ENCODE data around the gene GAPDH. TPM values are rescaled to one million over a fixed set of nuclear protein-coding genes. Genes with fewer than 3 reads are reported as not detected.
"Not testable (repeated sequence)": the region's sequence is repeated elsewhere in the genome, so short reads cannot be mapped to it uniquely, and the experiment has no call there.

GAPDH gene
- total RNA-seq, 1 experiment from 2014 or later: 7,155 TPM

DNA sequence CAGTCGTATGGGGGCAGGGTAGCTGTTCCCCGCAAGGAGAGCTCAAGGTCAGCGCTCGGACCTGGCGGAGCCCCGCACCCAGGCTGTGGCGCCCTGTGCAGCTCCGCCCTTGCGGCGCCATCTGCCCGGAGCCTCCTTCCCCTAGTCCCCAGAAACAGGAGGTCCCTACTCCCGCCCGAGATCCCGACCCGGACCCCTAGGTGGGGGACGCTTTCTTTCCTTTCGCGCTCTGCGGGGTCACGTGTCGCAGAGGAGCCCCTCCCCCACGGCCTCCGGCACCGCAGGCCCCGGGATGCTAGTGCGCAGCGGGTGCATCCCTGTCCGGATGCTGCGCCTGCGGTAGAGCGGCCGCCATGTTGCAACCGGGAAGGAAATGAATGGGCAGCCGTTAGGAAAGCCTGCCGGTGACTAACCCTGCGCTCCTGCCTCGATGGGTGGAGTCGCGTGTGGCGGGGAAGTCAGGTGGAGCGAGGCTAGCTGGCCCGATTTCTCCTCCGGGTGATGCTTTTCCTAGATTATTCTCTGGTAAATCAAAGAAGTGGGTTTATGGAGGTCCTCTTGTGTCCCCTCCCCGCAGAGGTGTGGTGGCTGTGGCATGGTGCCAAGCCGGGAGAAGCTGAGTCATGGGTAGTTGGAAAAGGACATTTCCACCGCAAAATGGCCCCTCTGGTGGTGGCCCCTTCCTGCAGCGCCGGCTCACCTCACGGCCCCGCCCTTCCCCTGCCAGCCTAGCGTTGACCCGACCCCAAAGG, 804 bp downstream of the GAPDH start:
- Histone ChIP-seq H3K27ac (peak overlapping the region; percentile 77), H3K9me3 (replicated peaks) (no peaks in the 10 kb centered on the region), H3K4me3 (peak overlapping the region; percentile 85), H3K27me3 (replicated peaks) (no peaks in the 10 kb centered on the region), H3K36me3 (peaks cover 79% of the 10 kb centered on the region), H3K4me1 (replicated peaks) (peaks cover 47% of the 10 kb centered on the region)
- peak; percentile 81 to 83 for DNase-seq (ENCODE audit: low read depth in 1 of 2, low spot score in 2 of 2)

DNA sequence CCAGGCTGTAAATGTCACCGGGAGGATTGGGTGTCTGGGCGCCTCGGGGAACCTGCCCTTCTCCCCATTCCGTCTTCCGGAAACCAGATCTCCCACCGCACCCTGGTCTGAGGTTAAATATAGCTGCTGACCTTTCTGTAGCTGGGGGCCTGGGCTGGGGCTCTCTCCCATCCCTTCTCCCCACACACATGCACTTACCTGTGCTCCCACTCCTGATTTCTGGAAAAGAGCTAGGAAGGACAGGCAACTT, 1.3 kb downstream of the GAPDH start:
- peak overlapping the region; percentile 77 for H3K27ac ChIP-seq
- H3K27me3 ChIP-seq (replicated peaks): no peaks in the 10 kb centered on the region
- peak overlapping the region; percentile 85 for H3K4me3 ChIP-seq
- no peaks in the 10 kb centered on the region for H3K9me3 ChIP-seq (replicated peaks)
- peaks cover 52% of the 10 kb centered on the region for H3K4me1 ChIP-seq (replicated peaks)
- peaks cover 77% of the 10 kb centered on the region for H3K36me3 ChIP-seq
- DNase-seq (ENCODE audit: low read depth in 1 of 2, low spot score in 2 of 2): no peak

DNA sequence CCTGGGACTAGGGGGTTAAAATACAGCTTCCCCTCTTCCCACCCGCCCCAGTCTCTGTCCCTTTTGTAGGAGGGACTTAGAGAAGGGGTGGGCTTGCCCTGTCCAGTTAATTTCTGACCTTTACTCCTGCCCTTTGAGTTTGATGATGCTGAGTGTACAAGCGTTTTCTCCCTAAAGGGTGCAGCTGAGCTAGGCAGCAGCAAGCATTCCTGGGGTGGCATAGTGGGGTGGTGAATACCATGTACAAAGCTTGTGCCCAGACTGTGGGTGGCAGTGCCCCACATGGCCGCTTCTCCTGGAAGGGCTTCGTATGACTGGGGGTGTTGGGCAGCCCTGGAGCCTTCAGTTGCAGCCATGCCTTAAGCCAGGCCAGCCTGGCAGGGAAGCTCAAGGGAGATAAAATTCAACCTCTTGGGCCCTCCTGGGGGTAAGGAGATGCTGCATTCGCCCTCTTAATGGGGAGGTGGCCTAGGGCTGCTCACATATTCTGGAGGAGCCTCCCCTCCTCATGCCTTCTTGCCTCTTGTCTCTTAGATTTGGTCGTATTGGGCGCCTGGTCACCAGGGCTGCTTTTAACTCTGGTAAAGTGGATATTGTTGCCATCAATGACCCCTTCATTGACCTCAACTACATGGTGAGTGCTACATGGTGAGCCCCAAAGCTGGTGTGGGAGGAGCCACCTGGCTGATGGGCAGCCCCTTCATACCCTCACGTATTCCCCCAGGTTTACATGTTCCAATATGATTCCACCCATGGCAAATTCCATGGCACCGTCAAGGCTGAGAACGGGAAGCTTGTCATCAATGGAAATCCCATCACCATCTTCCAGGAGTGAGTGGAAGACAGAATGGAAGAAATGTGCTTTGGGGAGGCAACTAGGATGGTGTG, 1.9 kb downstream of the GAPDH start:
- peaks cover 58% of the 10 kb centered on the region for H3K4me1 ChIP-seq (replicated peaks)
- peaks cover 75% of the 10 kb centered on the region for H3K36me3 ChIP-seq

DNA sequence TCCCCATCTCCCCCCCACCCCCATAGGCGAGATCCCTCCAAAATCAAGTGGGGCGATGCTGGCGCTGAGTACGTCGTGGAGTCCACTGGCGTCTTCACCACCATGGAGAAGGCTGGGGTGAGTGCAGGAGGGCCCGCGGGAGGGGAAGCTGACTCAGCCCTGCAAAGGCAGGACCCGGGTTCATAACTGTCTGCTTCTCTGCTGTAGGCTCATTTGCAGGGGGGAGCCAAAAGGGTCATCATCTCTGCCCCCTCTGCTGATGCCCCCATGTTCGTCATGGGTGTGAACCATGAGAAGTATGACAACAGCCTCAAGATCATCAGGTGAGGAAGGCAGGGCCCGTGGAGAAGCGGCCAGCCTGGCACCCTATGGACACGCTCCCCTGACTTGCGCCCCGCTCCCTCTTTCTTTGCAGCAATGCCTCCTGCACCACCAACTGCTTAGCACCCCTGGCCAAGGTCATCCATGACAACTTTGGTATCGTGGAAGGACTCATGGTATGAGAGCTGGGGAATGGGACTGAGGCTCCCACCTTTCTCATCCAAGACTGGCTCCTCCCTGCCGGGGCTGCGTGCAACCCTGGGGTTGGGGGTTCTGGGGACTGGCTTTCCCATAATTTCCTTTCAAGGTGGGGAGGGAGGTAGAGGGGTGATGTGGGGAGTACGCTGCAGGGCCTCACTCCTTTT, 2.7 kb downstream of the GAPDH start:
- Histone ChIP-seq H3K36me3 (peaks cover 71% of the 10 kb centered on the region), H3K4me3 (peak overlapping the region; percentile 85), H3K27ac (no peak overlapping the region), H3K9me3 (replicated peaks) (no peaks in the 10 kb centered on the region), H3K27me3 (replicated peaks) (no peaks in the 10 kb centered on the region), H3K4me1 (replicated peaks) (peaks cover 55% of the 10 kb centered on the region)
- DNase-seq (ENCODE audit: low read depth in 1 of 2, low spot score in 2 of 2): peak in 1 of 2 experiments; percentile 14

More for the DNA sequence above, 1.9 kb downstream of the GAPDH start:
- Histone ChIP-seq H3K27me3 (replicated peaks) (no peaks in the 10 kb centered on the region), H3K9me3 (replicated peaks) (no peaks in the 10 kb centered on the region), H3K4me3 (peak overlapping the region; percentile 85), H3K27ac (peak overlapping the region; percentile 77)
- DNase-seq (ENCODE audit: low read depth in 1 of 2, low spot score in 2 of 2): peak in 1 of 2 experiments; percentile 11

DNA sequence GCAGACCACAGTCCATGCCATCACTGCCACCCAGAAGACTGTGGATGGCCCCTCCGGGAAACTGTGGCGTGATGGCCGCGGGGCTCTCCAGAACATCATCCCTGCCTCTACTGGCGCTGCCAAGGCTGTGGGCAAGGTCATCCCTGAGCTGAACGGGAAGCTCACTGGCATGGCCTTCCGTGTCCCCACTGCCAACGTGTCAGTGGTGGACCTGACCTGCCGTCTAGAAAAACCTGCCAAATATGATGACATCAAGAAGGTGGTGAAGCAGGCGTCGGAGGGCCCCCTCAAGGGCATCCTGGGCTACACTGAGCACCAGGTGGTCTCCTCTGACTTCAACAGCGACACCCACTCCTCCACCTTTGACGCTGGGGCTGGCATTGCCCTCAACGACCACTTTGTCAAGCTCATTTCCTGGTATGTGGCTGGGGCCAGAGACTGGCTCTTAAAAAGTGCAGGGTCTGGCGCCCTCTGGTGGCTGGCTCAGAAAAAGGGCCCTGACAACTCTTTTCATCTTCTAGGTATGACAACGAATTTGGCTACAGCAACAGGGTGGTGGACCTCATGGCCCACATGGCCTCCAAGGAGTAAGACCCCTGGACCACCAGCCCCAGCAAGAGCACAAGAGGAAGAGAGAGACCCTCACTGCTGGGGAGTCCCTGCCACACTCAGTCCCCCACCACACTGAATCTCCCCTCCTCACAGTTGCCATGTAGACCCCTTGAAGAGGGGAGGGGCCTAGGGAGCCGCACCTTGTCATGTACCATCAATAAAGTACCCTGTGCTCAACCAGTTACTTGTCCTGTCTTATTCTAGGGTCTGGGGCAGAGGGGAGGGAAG, 3.5 kb downstream of the GAPDH start:
- not testable (repeated sequence) for H3K27ac ChIP-seq; H3K9me3 ChIP-seq (replicated peaks); H3K27me3 ChIP-seq (replicated peaks)
- peaks cover 48% of the 10 kb centered on the region for H3K4me1 ChIP-seq (replicated peaks)
- H3K4me3 ChIP-seq: peak overlapping the region; percentile 85
- peaks cover 74% of the 10 kb centered on the region for H3K36me3 ChIP-seq
- peak; percentile 77 to 87 for DNase-seq (ENCODE audit: low read depth in 1 of 2, low spot score in 2 of 2)

DNA sequence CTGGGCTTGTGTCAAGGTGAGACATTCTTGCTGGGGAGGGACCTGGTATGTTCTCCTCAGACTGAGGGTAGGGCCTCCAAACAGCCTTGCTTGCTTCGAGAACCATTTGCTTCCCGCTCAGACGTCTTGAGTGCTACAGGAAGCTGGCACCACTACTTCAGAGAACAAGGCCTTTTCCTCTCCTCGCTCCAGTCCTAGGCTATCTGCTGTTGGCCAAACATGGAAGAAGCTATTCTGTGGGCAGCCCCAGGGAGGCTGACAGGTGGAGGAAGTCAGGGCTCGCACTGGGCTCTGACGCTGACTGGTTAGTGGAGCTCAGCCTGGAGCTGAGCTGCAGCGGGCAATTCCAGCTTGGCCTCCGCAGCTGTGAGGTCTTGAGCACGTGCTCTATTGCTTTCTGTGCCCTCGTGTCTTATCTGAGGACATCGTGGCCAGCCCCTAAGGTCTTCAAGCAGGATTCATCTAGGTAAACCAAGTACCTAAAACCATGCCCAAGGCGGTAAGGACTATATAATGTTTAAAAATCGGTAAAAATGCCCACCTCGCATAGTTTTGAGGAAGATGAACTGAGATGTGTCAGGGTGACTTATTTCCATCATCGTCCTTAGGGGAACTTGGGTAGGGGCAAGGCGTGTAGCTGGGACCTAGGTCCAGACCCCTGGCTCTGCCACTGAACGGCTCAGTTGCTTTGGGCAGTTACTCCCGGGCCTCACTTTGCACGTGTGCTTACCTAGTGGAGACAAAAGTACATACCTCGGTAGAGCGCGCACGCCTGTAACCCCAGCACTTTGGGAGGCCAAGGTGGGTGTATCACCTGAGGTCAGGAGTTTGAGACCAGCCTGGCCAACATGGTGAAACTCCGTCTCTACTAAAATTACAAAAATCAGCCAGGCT, 4.3 kb downstream of the GAPDH start:
- H3K36me3 ChIP-seq: peaks cover 78% of the 10 kb centered on the region
- peak in 1 of 2 experiments; percentile 6 for DNase-seq (ENCODE audit: low read depth in 1 of 2, low spot score in 2 of 2)
- no peak overlapping the region for H3K4me3 ChIP-seq
- H3K9me3 ChIP-seq (replicated peaks): no peaks in the 10 kb centered on the region
- H3K4me1 ChIP-seq (replicated peaks): peaks cover 39% of the 10 kb centered on the region
- no peaks in the 10 kb centered on the region for H3K27me3 ChIP-seq (replicated peaks)
- H3K27ac ChIP-seq: no peak overlapping the region

DNA sequence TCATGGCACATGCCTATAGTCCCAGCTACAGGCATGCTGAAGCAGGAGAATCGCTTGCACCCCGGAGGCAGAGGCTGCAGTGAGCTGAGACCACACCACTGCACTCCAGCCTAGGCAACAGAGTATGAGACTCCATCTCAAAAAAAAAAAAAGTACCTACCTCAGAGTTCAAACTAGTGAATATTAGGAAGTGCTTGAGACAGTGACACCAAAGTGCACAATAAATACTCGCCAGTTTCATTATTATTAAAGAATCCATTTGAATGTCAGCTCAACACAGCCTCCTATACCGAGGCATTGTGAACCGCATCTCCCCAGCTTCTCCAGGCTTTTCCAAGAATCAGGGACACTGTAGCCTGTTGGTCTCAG, 5.0 kb downstream of the GAPDH start:
- Histone ChIP-seq H3K4me3 (no peak overlapping the region), H3K27me3 (replicated peaks) (no peaks in the 10 kb centered on the region), H3K36me3 (peaks cover 81% of the 10 kb centered on the region), H3K4me1 (replicated peaks) (peaks cover 34% of the 10 kb centered on the region), H3K27ac (no peak overlapping the region), H3K9me3 (replicated peaks) (no peaks in the 10 kb centered on the region)
- DNase-seq (ENCODE audit: low read depth in 1 of 2, low spot score in 2 of 2): peak in 1 of 2 experiments; percentile 3

DNA sequence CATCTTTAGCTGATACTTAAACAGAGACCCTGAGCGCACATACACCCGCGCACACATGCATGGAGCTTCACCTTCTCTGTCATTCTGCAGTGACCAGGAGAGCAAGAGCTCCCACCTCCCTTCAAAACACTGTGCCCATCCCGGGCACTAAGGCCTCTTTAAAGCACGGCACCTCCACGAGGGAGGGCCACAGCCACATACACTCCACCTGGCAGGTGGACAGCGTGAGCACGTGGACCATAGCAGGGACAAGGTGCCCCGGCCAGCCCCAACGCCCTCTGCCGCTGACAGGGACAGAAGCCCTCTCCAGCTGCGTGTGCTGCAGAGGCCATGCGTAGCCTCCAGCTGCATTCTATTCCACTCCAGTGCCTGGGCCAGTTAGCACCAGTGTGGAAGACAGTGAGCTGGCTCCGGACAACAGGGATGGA, 5.4 kb downstream of the GAPDH start:
- no peak overlapping the region for H3K27ac ChIP-seq
- H3K36me3 ChIP-seq: peaks cover 81% of the 10 kb centered on the region
- H3K4me1 ChIP-seq (replicated peaks): peaks cover 34% of the 10 kb centered on the region
- no peaks in the 10 kb centered on the region for H3K9me3 ChIP-seq (replicated peaks)
- H3K4me3 ChIP-seq: no peak overlapping the region
- H3K27me3 ChIP-seq (replicated peaks): no peaks in the 10 kb centered on the region
- peak in 1 of 2 experiments; percentile 9 for DNase-seq (ENCODE audit: low read depth in 1 of 2, low spot score in 2 of 2)

DNA sequence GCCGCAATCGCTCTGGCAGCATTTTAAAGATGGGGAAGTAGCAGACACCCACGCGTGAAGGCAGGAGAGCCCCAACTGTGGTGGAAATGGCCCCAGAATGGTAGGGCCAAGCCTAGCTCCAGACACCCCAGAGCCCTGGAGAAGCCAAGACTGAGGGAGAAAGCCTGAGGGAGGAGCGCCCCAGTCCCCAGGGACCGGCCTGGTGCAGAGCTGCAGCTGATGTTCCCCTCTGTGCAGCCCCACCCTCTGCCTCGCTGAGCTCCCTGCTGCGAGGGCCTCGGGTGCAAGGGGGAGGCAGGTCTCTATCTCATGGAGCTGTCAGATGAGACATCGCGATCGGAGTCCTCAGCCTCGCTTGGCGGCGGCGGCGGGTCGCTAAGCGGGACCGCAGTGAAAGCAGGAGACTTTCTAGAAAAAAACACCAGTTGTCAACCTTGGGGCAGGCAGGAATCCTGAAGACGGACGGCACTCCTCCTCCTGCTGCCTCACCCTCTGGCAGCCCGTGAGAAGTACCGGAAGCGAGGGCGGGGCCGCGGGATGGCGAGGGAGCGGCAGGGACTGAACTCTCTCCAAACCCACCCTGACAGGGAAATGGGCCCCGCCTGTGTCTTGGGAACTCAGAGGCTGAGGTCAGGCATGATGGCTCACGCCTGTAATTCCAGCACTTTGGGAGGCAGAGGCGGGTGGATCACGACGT, 6.0 kb downstream of the GAPDH start:
- no peak overlapping the region for H3K4me3 ChIP-seq

DNA sequence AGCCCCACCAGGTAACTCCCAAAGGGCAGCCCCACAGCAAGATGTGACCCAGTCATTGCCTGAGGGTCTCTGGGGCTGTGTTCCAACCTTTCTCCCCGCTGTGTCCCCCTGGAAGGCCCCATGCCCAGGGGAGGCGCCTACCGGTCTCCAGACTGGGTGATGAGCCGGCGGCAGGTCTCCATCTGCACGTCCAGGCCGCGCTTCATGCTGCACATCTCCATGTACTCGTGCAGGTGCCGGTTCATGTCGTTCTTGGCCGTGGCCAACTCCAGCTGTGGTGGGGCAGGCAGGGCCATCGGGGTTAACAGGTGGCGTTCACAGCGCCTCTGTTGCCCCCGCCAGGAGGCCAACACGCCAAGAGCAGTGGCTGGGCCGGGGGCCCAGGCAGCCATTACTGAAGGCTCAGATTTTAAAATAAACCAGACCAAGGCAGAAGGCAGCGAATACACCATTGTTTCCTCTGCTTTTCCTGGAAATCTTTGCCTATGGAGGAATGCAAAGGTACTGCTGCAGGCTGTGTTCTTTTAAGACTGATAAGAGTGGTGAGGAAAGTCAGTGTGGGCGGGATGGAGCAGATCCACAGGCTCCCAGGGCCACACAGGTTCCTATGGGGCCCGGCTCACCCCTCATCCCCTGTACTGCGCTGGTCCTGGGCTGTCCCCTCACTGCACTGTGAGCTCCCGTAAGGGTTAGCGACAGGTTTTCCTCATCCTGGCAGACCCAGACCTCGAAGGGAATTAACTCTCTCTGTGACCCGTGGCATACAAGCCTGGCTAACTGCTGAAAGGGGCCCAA, 7.3 kb downstream of the GAPDH start:
- Histone ChIP-seq H3K9me3 (replicated peaks) (no peaks in the 10 kb centered on the region), H3K27ac (no peak overlapping the region; the same call in 1 of the 2 replicates), H3K4me1 (replicated peaks) (peaks cover 28% of the 10 kb centered on the region), H3K4me3 (no peak overlapping the region), H3K27me3 (replicated peaks) (no peaks in the 10 kb centered on the region), H3K36me3 (peaks cover 78% of the 10 kb centered on the region)
- no peak for DNase-seq (ENCODE audit: low read depth in 1 of 2, low spot score in 2 of 2)

More for the DNA sequence above, 6.0 kb downstream of the GAPDH start:
- no peaks in the 10 kb centered on the region for H3K27me3 ChIP-seq (replicated peaks)
- peaks cover 81% of the 10 kb centered on the region for H3K36me3 ChIP-seq
- DNase-seq (ENCODE audit: low read depth in 1 of 2, low spot score in 2 of 2): peak; percentile 90 to 97
- no peaks in the 10 kb centered on the region for H3K9me3 ChIP-seq (replicated peaks)
- H3K27ac ChIP-seq: peak overlapping the region; percentile 30
- H3K4me1 ChIP-seq (replicated peaks): peaks cover 34% of the 10 kb centered on the region

DNA sequence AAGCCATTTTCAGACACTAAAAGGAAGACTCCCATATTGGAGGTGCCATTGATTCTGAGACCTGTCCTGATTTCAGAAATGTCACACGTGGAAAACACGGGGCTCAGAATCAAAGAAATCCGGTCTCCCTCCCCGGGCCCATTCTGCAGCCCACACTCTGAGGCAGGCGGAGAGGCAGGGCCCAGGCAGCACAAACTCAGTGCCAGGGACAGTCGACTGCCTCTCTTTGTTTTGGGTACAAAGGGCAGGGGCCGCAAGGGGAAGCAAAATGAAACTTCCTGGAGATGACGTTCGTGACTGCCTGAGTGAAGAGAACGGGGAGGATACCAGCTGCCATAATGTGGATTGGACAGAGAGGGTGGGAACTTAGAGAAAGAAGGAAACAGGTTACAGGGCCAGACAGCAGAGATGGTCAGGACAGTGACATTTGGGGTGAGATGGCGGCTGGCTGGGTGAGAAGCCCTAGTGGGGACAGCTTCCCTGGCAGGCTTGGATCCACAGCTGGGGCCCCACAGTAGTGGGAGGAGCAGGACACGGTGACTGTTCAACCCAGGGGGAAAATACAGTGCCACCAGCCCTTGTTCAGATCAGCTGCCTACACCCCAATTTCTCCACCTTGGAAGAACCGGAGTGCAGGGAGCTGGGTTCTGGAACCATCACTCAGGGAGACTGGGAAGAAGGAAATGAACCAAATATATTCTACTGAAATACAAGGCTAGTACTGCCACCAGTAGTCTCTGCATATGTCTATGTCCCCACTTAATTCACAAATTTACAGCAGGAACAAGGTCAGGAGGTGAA, 8.1 kb downstream of the GAPDH start:
- no peak overlapping the region for H3K4me3 ChIP-seq
- H3K27me3 ChIP-seq (replicated peaks): no peaks in the 10 kb centered on the region
- H3K9me3 ChIP-seq (replicated peaks): no peaks in the 10 kb centered on the region
- H3K4me1 ChIP-seq (replicated peaks): peaks cover 22% of the 10 kb centered on the region
- H3K36me3 ChIP-seq: peaks cover 78% of the 10 kb centered on the region
- no peak overlapping the region for H3K27ac ChIP-seq
- DNase-seq (ENCODE audit: low read depth in 1 of 2, low spot score in 2 of 2): no peak
